Lower leg skin (tissue), 4 donors: ENCODE measurements around the gene NKD2. TPM values are rescaled to one million over a fixed set of nuclear protein-coding genes. Genes with fewer than 3 reads are reported as not detected.

Experiments used
- DNase-seq, 2 donors: peaks; one replicate each; pipeline ENCODE4 v3.0.0-alpha.2; 2019; ENCODE audit warnings: low spot score in 2 of 2
- H3K4me3 ChIP-seq: fragments of 200-600 bp; sonication (generic); 2 replicates; pipeline ENCODE4 v1.5.1; 2017; ENCODE audit warnings: mild to moderate bottlenecking, low read depth; ENCODE audit not compliant: poor library complexity, severe bottlenecking
- CTCF ChIP-seq, 3 donors: fragments of 450-650 bp; IDR thresholded peaks; one replicate each; pipeline ENCODE4 v1.5.1; 2016; ENCODE audit warnings: antibody characterized with exemption in 3 of 3, mild to moderate bottlenecking in 3 of 3, moderate library complexity in 2 of 3
- POLR2A ChIP-seq, 2 donors: fragments of 450-650 bp; IDR thresholded peaks; one replicate each; pipeline ENCODE4 v1.6.1; 2016 to 2017; ENCODE audit warnings: antibody characterized with exemption in 2 of 2, mild to moderate bottlenecking in 1 of 2, moderate library complexity in 1 of 2
- WGBS, 2 donors: methylation state at CpG; one replicate each; pipeline ENCODE4 v1.1.5; 2018; 5-methylcytosine and 5-hydroxymethylcytosine counted together
- intact Hi-C: fragments of 100-400 bp; cut with DNase I; formaldehyde crosslinking; loops from one replicate; pipeline ENCODE4 v1.15.0; 2023; ENCODE audit warnings: low total_unique reads
- total RNA-seq, 4 donors: library from RNA; depleted of rRNA; stranded (reverse); fragments of >200 nt; gene quantifications; one replicate each; pipeline ENCODE4 v1.1.0, GENCODE V29; 2016

The NKD2 gene
- total RNA-seq, 4 donors from 2014 or later, result 2.7 to 9.4 (median 3.5) TPM

DNA sequence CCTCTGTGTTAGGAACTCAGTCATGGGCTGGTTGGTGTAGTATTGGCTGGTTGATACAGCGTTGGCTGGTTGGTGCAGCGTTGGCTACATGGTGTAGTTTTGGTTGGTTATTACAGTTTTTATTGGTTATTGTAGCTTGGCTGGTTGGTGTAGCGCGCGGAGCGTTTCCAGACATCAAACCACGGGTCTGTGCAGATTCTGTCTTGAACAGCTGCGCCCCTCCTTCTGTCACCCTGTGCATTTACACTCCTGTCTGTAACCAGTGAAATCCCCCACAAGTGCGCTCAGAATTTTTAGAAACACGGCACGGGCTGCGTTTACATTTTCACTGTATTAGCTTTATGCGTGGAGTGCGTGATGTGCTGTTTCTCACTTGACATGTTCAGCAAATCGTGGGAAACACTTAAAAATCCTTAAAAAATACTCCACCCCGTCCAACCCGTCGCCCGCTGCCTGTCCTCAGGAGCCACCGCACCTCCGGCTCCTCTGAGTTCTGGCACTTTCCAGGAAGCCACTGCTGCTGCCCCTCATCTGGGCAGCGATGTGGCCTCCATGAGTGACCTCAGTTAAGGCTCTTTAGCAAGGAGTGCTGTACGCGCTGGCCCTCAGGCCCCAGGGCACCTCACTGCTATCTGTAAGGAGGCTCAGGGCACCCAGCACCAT lies 20.8 kb downstream of the NKD2 start:
- TF ChIP-seq CTCF (IDR thresholded peaks at IDR 0.05) (no peak), POLR2A (IDR thresholded peaks at IDR 0.05) (no peak)
- no peak overlapping the region for H3K4me3 ChIP-seq
- DNase-seq, result peak in 1 of 2 donors; percentile 70
- intact Hi-C loops, result no loop called here
- WGBS, 2 donors, result 90 to 91% methylated on average over 21 to 24 of the region's 24 CpGs

DNA sequence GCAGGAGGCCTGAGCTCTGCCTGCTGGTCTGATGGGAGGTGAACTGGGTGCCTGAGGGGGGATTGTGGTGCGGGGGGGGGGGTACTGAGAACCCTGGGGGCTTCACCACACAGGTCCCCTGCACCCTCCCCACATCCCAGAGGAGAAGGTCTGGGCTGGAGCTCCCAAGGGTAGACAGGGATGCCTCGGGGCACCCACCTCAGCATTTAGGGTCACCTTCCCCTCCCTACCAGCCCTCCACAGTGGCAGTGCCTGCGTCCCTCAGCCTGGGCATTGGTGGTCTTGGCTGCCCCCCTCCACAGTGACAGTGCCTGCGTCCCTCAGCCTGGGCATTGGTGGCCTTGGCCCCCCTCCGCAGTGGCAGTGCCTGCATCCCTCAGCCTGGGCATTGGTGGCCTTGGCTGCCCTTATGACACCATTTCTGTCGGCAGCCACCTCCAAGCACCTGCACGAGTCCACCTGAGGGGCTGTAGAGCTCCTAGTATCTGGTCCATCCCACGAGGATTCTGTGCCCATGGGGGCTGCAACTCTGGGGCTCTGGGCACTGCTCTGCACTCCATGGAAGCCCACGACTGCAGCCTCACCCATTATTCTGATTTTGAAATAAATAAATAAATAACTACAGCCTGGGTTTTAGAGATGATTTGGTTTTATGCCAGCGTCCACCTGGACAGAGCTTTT lies 21.5 kb downstream of the NKD2 start:
- WGBS, 2 donors, result 80 to 89% methylated on average over 9 to 10 of the region's 10 CpGs
- no peak overlapping the region for H3K4me3 ChIP-seq
- intact Hi-C loops, result no loop called here
- TF ChIP-seq POLR2A (IDR thresholded peaks at IDR 0.05) (no peak), CTCF (IDR thresholded peaks at IDR 0.05) (no peak)
- DNase-seq, result peak in 1 of 2 donors; percentile 70

DNA sequence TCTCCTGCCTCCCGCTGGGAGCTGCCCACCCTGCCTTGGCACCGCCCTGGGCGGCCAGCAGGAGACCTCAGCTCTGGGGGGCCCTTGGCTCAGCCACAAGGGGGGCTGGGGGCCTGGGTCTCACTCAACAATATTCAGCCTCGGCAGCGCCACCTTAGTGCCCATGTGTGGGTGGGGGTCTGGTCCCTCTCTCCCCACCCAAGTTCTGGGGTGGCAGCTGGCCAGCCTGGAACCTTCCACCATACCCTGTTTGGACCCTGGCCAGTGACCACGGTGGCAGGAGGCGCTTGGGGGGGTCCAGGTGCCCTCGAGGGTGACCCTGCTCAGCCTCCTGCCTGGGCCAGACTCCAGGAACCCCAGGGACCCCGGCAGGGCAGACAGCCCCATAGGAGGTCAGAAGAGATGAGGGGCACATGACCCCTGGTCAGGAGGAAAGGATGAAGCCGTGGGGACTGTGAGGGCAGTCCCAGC lies 22.2 kb downstream of the NKD2 start:
- TF ChIP-seq POLR2A (IDR thresholded peaks at IDR 0.05) (no peak), CTCF (IDR thresholded peaks at IDR 0.05) (no peak)
- H3K4me3 ChIP-seq, result no peak overlapping the region
- intact Hi-C loops, result no loop called here
- WGBS, 2 donors, result 73 to 93% methylated on average over 7 to 10 of the region's 10 CpGs
- peak in 1 of 2 donors; percentile 79 for DNase-seq

DNA sequence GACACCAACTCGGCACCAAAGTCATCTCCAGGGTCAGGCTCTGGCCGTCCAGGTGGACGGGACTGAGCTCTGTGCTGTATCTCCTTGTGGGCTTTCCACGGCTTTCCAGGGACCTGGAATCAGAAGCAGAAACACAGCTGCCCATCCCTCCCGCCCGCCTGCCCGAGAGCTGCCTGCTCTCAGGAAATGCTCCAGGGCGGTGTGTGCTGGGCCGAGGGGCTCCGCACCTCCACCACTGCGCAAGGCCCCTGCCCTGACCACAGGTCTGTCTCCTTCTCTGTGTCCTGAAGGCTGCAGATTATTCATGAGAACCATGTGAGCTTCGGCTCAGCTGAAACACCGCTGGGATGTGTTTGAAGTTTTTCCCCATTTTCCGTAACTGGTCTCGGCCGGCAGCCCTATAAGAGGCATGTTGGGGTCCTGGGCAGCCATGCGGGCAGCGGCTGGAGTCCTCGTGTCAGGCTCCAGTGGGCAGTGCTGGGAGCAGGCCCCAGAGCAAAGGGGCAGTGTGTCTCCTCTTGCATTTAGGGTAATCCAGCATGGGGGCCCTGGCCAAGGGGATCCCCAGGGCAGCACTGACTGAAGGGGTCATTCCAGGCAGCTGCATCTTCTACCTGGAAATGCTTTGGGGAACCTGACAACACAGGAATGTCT lies 22.8 kb downstream of the NKD2 start:
- no peak overlapping the region for H3K4me3 ChIP-seq
- TF ChIP-seq POLR2A (IDR thresholded peaks at IDR 0.05), result no peak
- intact Hi-C loops, result no loop called here
- DNase-seq, result peak in 1 of 2 donors; percentile 82
- 88 to 93% methylated on average over 15 to 19 of the region's 19 CpGs for WGBS, 2 donors

DNA sequence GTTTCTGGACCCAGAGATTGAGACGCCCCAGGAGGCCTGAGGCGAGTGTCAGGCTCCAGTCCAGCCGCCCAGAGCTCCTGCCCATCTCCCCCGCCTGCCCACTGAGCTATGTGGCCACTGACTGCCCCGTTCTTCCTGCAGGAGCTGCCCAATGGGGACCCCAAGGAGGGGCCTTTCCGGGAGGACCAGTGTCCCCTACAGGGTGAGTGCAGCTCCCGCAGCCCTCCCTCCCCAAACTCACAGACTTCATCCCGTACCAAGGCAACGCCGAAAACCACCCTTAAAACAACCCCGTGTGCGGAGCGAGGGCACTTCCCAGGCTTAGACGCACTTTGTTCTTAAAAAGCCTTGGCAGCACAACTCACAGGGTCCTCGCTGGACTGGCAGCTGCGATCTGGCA lies 23.4 kb downstream of the NKD2 start:
- H3K4me3 ChIP-seq, result no peak overlapping the region
- WGBS, 2 donors, result 90 to 94% methylated on average over 16 of the region's 16 CpGs
- intact Hi-C loops, result no loop called here
- DNase-seq, result peak in 1 of 2 donors; percentile 67
- TF ChIP-seq POLR2A (IDR thresholded peaks at IDR 0.05), result no peak
- no peak for TF ChIP-seq CTCF (IDR thresholded peaks at IDR 0.05)

DNA sequence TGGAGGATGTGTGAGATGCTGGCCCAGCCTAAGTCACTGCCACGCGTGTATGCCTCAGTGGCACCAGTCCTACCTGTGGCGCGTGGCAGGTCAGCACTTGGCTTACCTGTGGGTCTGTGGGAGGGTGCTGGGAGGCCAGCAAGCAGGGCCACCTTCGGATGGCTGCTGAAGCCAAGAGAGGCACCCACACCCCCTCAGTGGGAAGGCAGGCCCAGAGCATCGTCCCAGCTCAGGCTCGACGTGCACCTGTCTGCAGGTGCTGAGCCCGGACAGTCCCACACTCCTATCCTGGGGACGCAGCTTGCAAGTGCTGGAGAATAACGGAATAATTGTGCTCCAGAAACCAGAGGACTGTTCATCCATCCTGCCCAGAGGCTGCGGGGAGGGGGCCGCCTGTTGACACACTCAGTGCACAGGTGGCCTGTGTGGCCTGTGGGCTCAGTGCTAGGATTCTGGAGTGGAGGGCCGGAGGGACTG lies 24.0 kb downstream of the NKD2 start:
- whole genome bisulfite sequencing, 2 donors, result 91 to 98% methylated on average over 12 to 14 of the region's 14 CpGs
- no peak overlapping the region for H3K4me3 ChIP-seq
- no peak for TF ChIP-seq POLR2A (IDR thresholded peaks at IDR 0.05)
- no peak for TF ChIP-seq CTCF (IDR thresholded peaks at IDR 0.05)
- intact Hi-C loops, result no loop called here
- peak in 1 of 2 donors; percentile 68 for DNase-seq
